NCI-H446 (cell line): ENCODE results near the gene AGFG2.
"Not testable (repeated sequence)": the region's sequence is repeated elsewhere in the genome, so short reads cannot be mapped to it uniquely, and the experiment has no call there.

Experiments
- DNase-seq, 2 experiments: peaks; one replicate each; lab custom pipeline; 2025; lab: John Stamatoyannopoulos, UW

AGFG2 gene

GRCh38 chr7:100521076-100521475 is 17.9 kb upstream of the AGFG2 start:
- no peak for DNase-seq

- not testable (repeated sequence) for DNase-seq
Observed at GRCh38 chr7:100521909-100522593, 17.0 kb upstream of the AGFG2 start.

- not testable (repeated sequence) for DNase-seq
Observed at GRCh38 chr7:100523192-100523591, 15.8 kb upstream of the AGFG2 start.

GRCh38 chr7:100528108-100528866 is 10.7 kb upstream of the AGFG2 start:
- not testable (repeated sequence) for DNase-seq

- no peak for DNase-seq
Observed at GRCh38 chr7:100532165-100533022, 6.6 kb upstream of the AGFG2 start.

- not testable (repeated sequence) for DNase-seq
Observed at GRCh38 chr7:100535982-100536381, 3.0 kb upstream of the AGFG2 start.

- DNase-seq, result not testable (repeated sequence)
Observed at GRCh38 chr7:100536695-100537094, 2.3 kb upstream of the AGFG2 start.

- DNase-seq, result no peak
Observed at GRCh38 chr7:100538348-100538653, 702 bp upstream of the AGFG2 start.

GRCh38 chr7:100539436-100540006 is 518 bp downstream of the AGFG2 start:
- no peak for DNase-seq

GRCh38 chr7:100540073-100540723 is 1.2 kb downstream of the AGFG2 start:
- no peak for DNase-seq

- not testable (repeated sequence) for DNase-seq
Observed at GRCh38 chr7:100541309-100541708, 2.3 kb downstream of the AGFG2 start.

GRCh38 chr7:100543586-100543985 is 4.6 kb downstream of the AGFG2 start:
- DNase-seq, result no peak

GRCh38 chr7:100544386-100544785 is 5.4 kb downstream of the AGFG2 start:
- DNase-seq, result no peak

- DNase-seq, result no peak
Observed at GRCh38 chr7:100544967-100545359, 6.0 kb downstream of the AGFG2 start.

- no peak for DNase-seq
Observed at GRCh38 chr7:100545360-100546128, 6.5 kb downstream of the AGFG2 start.

GRCh38 chr7:100546129-100546925 is 7.3 kb downstream of the AGFG2 start:
- DNase-seq, result no peak

GRCh38 chr7:100546926-100547800 is 8.2 kb downstream of the AGFG2 start:
- DNase-seq, result no peak

- peak in 1 of 2 experiments; percentile 11 for DNase-seq
Observed at GRCh38 chr7:100547872-100548271, 8.9 kb downstream of the AGFG2 start.

GRCh38 chr7:100548446-100548845 is 9.4 kb downstream of the AGFG2 start:
- not testable (repeated sequence) for DNase-seq
